ENCODE results near the gene RAB3IL1.
"Not testable (repeated sequence)": the region's sequence is repeated elsewhere in the genome, so short reads cannot be mapped to it uniquely, and the experiment has no call there.

Gene RAB3IL1

GRCh38 chr11:61917334-61918109, at the start of gene RAB3IL1:
Gene RAB3IL1 (minus strand): TSS chr11:61917566. CDS start chr11:61917367, 199 bp downstream.
- DNase-seq (ENCODE audit: low spot score in 2 of 2) (no peak), ATAC-seq (replicated peaks; ENCODE audit: extremely low read depth, poor library complexity, severe bottlenecking) (no peak)
- no peak within 1 kb of the TSS for H3K27ac Mint-ChIP-seq (ENCODE audit: low read depth)
- H3K4me3 Mint-ChIP-seq = peak within 1 kb of the TSS; percentile 71
- peaks cover 11% of the 10 kb centered on the region for H3K4me1 Mint-ChIP-seq
- H3K9me3 Mint-ChIP-seq = no peaks in the 10 kb centered on the region
- H3K36me3 Mint-ChIP-seq (ENCODE audit: insufficient read depth) = no peaks in the 10 kb centered on the region
- H3K27me3 Mint-ChIP-seq = peaks cover 91% of the 10 kb centered on the region

- DNase-seq (ENCODE audit: low spot score in 2 of 2) (no peak), ATAC-seq (replicated peaks; ENCODE audit: extremely low read depth, poor library complexity, severe bottlenecking) (no peak)
- Mint-ChIP-seq H3K27ac (ENCODE audit: low read depth) (peak overlapping the region; percentile 94), H3K27me3 (no peaks in the 10 kb centered on the region), H3K4me1 (peaks cover 65% of the 10 kb centered on the region), H3K36me3 (ENCODE audit: insufficient read depth) (peaks cover 69% of the 10 kb centered on the region), H3K4me3 (peak overlapping the region; percentile 90), H3K9me3 (no peaks in the 10 kb centered on the region)
Measured at GRCh38 chr11:61966734-61967115, 49.4 kb upstream of the RAB3IL1 start.

DNA sequence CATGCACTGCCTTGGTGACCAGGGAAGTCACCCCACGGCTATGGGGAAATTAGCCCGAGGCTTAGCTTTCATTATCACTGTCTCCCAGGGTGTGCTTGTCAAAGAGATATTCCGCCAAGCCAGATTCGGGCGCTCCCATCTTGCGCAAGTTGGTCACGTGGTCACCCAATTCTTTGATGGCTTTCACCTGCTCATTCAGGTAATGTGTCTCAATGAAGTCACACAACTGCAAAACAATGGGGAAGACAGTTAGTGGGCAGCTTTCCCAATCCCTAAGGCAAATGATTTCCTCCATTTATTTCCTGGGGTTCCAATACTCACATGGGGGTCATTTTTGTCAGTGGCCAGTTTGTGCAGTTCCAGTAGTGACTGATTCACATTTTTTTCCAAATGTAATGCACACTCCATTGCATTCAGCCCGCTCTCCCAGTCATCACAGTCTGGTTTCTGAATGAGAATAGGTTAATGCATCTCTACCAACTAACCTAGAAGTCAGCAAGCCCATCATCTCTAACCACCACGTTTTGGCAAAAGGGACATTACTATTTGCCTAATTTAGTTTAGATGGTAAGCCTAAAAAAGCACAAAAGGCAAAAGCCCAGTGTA, 47.4 kb upstream of the RAB3IL1 start:
- Mint-ChIP-seq H3K36me3 (ENCODE audit: insufficient read depth) (peaks cover 69% of the 10 kb centered on the region), H3K4me1 (peaks cover 57% of the 10 kb centered on the region), H3K27ac (ENCODE audit: low read depth) (peak overlapping the region; percentile 94), H3K4me3 (peak overlapping the region; percentile 90)
- not testable (repeated sequence) for H3K27me3 Mint-ChIP-seq; DNase-seq (ENCODE audit: low spot score in 2 of 2); H3K9me3 Mint-ChIP-seq; ATAC-seq (replicated peaks; ENCODE audit: extremely low read depth, poor library complexity, severe bottlenecking)

DNA sequence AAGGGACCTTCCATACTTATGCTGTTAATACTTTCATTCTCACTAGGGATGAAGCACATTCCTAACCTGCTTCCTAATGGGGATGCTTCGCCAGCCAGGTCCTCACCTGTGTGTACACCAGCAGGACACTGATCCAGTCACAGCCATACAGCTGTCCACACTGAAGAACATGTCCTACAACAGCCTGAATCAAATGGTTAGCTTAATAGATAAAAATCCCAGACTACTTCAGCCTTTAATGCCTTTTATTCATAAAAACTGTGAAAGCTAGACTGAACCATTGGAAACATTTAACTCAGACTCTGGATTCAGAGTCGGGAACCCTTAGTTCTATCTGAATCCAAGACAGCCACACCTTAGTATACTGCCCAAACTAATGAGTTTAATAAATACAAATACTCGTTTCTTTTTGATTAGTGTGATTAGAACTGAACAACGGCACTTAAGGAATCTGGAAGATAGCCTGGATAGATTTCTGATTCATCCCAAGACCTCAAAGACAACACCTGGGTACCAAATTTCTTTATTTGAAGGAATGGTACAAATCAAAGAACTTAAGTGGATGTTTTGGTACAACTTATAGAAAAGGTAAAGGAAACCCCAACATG, 46.8 kb upstream of the RAB3IL1 start:
- Mint-ChIP-seq H3K27ac (ENCODE audit: low read depth) (peak overlapping the region; percentile 94), H3K4me3 (peak overlapping the region; percentile 90), H3K4me1 (peaks cover 53% of the 10 kb centered on the region), H3K36me3 (ENCODE audit: insufficient read depth) (peaks cover 66% of the 10 kb centered on the region), H3K9me3 (no peaks in the 10 kb centered on the region), H3K27me3 (no peaks in the 10 kb centered on the region)
- DNase-seq (ENCODE audit: low spot score in 2 of 2) = no peak
- ATAC-seq (replicated peaks; ENCODE audit: extremely low read depth, poor library complexity, severe bottlenecking) = no peak

GRCh38 chr11:61963282-61964057, 46.1 kb upstream of the RAB3IL1 start:
- H3K4me3 Mint-ChIP-seq = peak overlapping the region; percentile 90
- no peak for DNase-seq (ENCODE audit: low spot score in 2 of 2)
- peaks cover 47% of the 10 kb centered on the region for H3K4me1 Mint-ChIP-seq
- H3K9me3 Mint-ChIP-seq = no peaks in the 10 kb centered on the region
- H3K36me3 Mint-ChIP-seq (ENCODE audit: insufficient read depth) = peaks cover 65% of the 10 kb centered on the region
- H3K27ac Mint-ChIP-seq (ENCODE audit: low read depth) = peak overlapping the region; percentile 94
- no peaks in the 10 kb centered on the region for H3K27me3 Mint-ChIP-seq
- no peak for ATAC-seq (replicated peaks; ENCODE audit: extremely low read depth, poor library complexity, severe bottlenecking)

DNA sequence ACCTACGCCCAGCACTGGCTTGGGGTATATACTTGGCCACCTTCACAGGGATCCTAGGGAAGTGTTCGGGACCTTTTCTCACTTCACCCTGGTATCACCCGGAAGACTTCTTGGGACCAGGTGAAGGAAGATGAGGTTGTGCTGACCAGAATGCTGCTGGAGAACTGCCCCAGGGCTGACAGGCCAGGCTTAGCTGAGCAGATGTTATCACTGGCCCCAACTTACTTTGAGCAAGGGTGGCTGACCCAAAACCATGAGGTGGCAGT, 45.6 kb upstream of the RAB3IL1 start:
- Mint-ChIP-seq H3K27ac (ENCODE audit: low read depth) (peak overlapping the region; percentile 94), H3K27me3 (no peaks in the 10 kb centered on the region), H3K4me3 (peak overlapping the region; percentile 90), H3K36me3 (ENCODE audit: insufficient read depth) (peaks cover 60% of the 10 kb centered on the region), H3K4me1 (peaks cover 42% of the 10 kb centered on the region), H3K9me3 (no peaks in the 10 kb centered on the region)
- ATAC-seq (replicated peaks; ENCODE audit: extremely low read depth, poor library complexity, severe bottlenecking) = no peak
- no peak for DNase-seq (ENCODE audit: low spot score in 2 of 2)

GRCh38 chr11:61962213-61963015, 45.0 kb upstream of the RAB3IL1 start:
- peaks cover 54% of the 10 kb centered on the region for H3K36me3 Mint-ChIP-seq (ENCODE audit: insufficient read depth)

DNA sequence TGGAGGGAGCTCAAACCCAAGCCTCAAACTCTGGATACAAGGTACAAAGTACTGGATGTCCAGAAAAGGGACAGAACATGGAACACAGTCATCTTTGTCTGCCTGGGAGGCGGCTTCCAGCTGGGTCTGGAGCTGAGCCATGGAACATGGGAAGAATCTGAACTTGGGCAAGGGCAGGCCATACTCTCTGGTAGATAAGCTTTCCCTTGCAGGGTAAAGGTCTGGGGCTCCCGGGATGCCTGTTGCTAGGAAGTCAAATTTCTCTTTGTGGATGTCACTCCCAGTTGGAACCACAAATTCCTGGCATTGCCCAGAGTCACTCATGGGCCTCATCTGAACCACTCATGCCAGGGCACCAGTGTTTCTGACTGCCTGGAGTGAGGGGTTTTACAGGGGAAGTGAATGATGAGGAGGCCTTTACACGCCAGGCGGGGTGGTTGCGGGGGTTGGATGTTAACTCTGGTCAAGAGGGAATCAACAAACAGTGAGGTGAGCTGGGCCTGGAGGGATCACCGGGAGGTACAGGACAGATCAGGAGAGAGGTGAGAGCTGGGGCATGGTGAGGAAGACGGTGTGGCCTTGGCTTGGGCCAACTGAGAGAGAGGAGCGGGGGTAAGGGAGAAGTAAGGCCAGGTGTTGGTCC, 44.3 kb upstream of the RAB3IL1 start:
- Mint-ChIP-seq H3K4me1 (peaks cover 42% of the 10 kb centered on the region), H3K9me3 (no peaks in the 10 kb centered on the region), H3K36me3 (ENCODE audit: insufficient read depth) (peaks cover 48% of the 10 kb centered on the region), H3K27me3 (no peaks in the 10 kb centered on the region), H3K4me3 (peak overlapping the region; percentile 52), H3K27ac (ENCODE audit: low read depth) (peak overlapping the region; percentile 94)
- ATAC-seq (replicated peaks; ENCODE audit: extremely low read depth, poor library complexity, severe bottlenecking) = no peak
- no peak for DNase-seq (ENCODE audit: low spot score in 2 of 2)

More at GRCh38 chr11:61962213-61963015, 45.0 kb upstream of the RAB3IL1 start:
- peak overlapping the region; percentile 94 for H3K27ac Mint-ChIP-seq (ENCODE audit: low read depth)
- peak overlapping the region; percentile 52 for H3K4me3 Mint-ChIP-seq
- no peaks in the 10 kb centered on the region for H3K27me3 Mint-ChIP-seq
- H3K4me1 Mint-ChIP-seq = peaks cover 42% of the 10 kb centered on the region
- no peaks in the 10 kb centered on the region for H3K9me3 Mint-ChIP-seq
- DNase-seq (ENCODE audit: low spot score in 2 of 2) = no peak
- no peak for ATAC-seq (replicated peaks; ENCODE audit: extremely low read depth, poor library complexity, severe bottlenecking)

DNA sequence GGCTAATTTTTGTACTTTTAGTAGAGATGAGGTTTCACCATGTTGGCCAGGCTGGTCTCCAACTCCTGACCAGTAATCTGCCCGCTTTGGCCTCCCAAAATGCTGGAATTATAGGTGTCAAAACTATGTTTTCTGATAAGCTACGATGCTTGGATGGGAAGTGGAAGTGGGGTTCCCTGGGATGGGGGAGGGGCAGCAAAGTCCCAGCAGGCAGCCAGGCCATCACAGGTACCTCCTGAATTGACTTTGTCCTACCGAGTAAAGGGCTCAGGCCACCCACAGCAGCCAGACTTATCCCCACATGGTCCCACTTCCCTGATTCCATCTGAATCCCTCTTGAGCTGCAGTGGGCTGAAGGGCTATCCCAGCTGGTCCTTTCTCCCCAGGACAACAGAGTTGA, 43.2 kb upstream of the RAB3IL1 start:
- peaks cover 36% of the 10 kb centered on the region for H3K36me3 Mint-ChIP-seq (ENCODE audit: insufficient read depth)
- H3K27ac Mint-ChIP-seq (ENCODE audit: low read depth) = no peak overlapping the region
- no peaks in the 10 kb centered on the region for H3K9me3 Mint-ChIP-seq
- no peaks in the 10 kb centered on the region for H3K27me3 Mint-ChIP-seq
- no peak for ATAC-seq (replicated peaks; ENCODE audit: extremely low read depth, poor library complexity, severe bottlenecking)
- DNase-seq (ENCODE audit: low spot score in 2 of 2) = no peak
- H3K4me1 Mint-ChIP-seq = peaks cover 36% of the 10 kb centered on the region
- H3K4me3 Mint-ChIP-seq = no peak overlapping the region

DNA sequence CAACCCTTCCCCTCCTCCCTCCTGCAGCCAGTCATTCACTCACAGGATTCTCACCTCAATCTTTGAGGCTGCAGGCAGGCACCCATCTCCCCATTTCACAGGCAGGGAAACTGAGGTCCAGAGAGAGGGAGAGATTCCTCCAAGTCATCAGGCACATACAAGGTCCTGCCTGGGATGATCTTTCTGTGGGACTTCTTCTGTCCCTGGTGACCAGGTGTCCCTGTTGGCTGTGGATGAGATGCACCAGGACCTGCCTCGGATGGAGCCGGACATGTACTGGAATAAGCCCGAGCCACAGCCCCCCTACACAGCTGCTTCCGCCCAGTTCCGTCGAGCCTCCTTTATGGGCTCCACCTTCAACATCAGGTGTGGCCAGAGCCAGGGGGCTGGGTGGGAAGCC, 42.3 kb upstream of the RAB3IL1 start:
- Mint-ChIP-seq H3K4me1 (peaks cover 27% of the 10 kb centered on the region), H3K36me3 (ENCODE audit: insufficient read depth) (peaks cover 28% of the 10 kb centered on the region), H3K4me3 (no peak overlapping the region), H3K27ac (ENCODE audit: low read depth) (no peak overlapping the region), H3K27me3 (peaks cover 8% of the 10 kb centered on the region), H3K9me3 (no peaks in the 10 kb centered on the region)
- ATAC-seq (replicated peaks; ENCODE audit: extremely low read depth, poor library complexity, severe bottlenecking) = no peak
- no peak for DNase-seq (ENCODE audit: low spot score in 2 of 2)

DNA sequence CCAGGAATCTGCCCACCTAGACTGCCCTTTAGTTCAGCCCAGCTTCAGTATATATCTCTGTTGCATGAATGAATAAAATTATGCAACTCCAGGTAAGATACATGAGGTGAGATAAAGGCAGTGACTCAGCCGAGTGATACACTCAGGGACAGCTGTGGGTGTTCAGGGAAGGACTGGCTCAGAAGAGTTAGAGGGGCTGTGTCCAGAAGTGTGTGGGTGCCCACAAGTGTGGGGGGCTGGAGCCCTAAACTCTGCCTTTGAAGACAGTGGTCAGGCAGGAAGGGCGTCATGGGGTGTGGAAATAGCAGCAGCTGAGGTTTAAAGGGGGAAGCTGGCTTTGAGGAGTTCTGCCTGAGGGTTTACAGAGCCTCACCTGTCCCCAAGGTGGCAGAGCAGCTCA, 41.7 kb upstream of the RAB3IL1 start:
- Mint-ChIP-seq H3K27me3 (peaks cover 14% of the 10 kb centered on the region), H3K4me3 (no peak overlapping the region), H3K27ac (ENCODE audit: low read depth) (peak overlapping the region; percentile 42), H3K9me3 (no peaks in the 10 kb centered on the region), H3K36me3 (ENCODE audit: insufficient read depth) (peaks cover 22% of the 10 kb centered on the region), H3K4me1 (peaks cover 22% of the 10 kb centered on the region)
- DNase-seq (ENCODE audit: low spot score in 2 of 2) (no peak), ATAC-seq (replicated peaks; ENCODE audit: extremely low read depth, poor library complexity, severe bottlenecking) (no peak)
